GDM1 (cell line): ENCODE measurements around the gene RABGAP1L.
"Not testable (repeated sequence)": the region's sequence is repeated elsewhere in the genome, so short reads cannot be mapped to it uniquely, and the experiment has no call there.

Source experiments
- DNase-seq: peaks from one replicate; lab custom pipeline; 2025; lab: John Stamatoyannopoulos, UW

Gene RABGAP1L

GRCh38 chr1:174153825-174154107 lies 5.6 kb upstream of the RABGAP1L start:
- no peak for DNase-seq

- DNase-seq: no peak
Observed at GRCh38 chr1:174156437-174156836, 2.9 kb upstream of the RABGAP1L start.

GRCh38 chr1:174157157-174157806 lies 2.0 kb upstream of the RABGAP1L start:
- DNase-seq: no peak

- no peak for DNase-seq
Observed at GRCh38 chr1:174158767-174159251, 511 bp upstream of the RABGAP1L start.

- peak; percentile 28 for DNase-seq
Observed at GRCh38 chr1:174160109-174160473, 771 bp downstream of the RABGAP1L start.

- no peak for DNase-seq
Observed at GRCh38 chr1:174160603-174161002, 1.3 kb downstream of the RABGAP1L start.

GRCh38 chr1:174161813-174162212 lies 2.5 kb downstream of the RABGAP1L start:
- DNase-seq: no peak

GRCh38 chr1:174164826-174165225 lies 5.5 kb downstream of the RABGAP1L start:
- no peak for DNase-seq

GRCh38 chr1:174165471-174166137 lies 6.3 kb downstream of the RABGAP1L start:
- DNase-seq: no peak

GRCh38 chr1:174166530-174167264 lies 7.4 kb downstream of the RABGAP1L start:
- DNase-seq: no peak

GRCh38 chr1:174167265-174167803 lies 8.0 kb downstream of the RABGAP1L start:
- DNase-seq: no peak

GRCh38 chr1:174169342-174169741 lies 10.0 kb downstream of the RABGAP1L start:
- DNase-seq: no peak

- DNase-seq: no peak
Observed at GRCh38 chr1:174171073-174171472, 11.8 kb downstream of the RABGAP1L start.

- no peak for DNase-seq
Observed at GRCh38 chr1:174174461-174175329, 15.4 kb downstream of the RABGAP1L start.

GRCh38 chr1:174178459-174178858 lies 19.1 kb downstream of the RABGAP1L start:
- DNase-seq: not testable (repeated sequence)

- DNase-seq: no peak
Observed at GRCh38 chr1:174189428-174190062, 30.2 kb downstream of the RABGAP1L start.

- no peak for DNase-seq
Observed at GRCh38 chr1:174190691-174191199, 31.4 kb downstream of the RABGAP1L start.

GRCh38 chr1:174191349-174191862 lies 32.1 kb downstream of the RABGAP1L start:
- DNase-seq: no peak

GRCh38 chr1:174194461-174194860 lies 35.1 kb downstream of the RABGAP1L start:
- DNase-seq: no peak

GRCh38 chr1:174197088-174197487 lies 37.8 kb downstream of the RABGAP1L start:
- DNase-seq: no peak

- DNase-seq: no peak
Observed at GRCh38 chr1:174197547-174197946, 38.2 kb downstream of the RABGAP1L start.
